ELF-1 (cell line): Measurements from ENCODE around the gene SLC7A4.
A peak's percentile ranks its signal among the peaks of the same experiment; 100 is the strongest.
"Not testable (repeated sequence)": the region's sequence is repeated elsewhere in the genome, so short reads cannot be mapped to it uniquely, and the experiment has no call there.

Experiments
- DNase-seq: peaks from one replicate; pipeline ENCODE4 v3.0.0-alpha.2; 2016; ENCODE audit warnings: low read depth, low spot score

Gene SLC7A4

DNA sequence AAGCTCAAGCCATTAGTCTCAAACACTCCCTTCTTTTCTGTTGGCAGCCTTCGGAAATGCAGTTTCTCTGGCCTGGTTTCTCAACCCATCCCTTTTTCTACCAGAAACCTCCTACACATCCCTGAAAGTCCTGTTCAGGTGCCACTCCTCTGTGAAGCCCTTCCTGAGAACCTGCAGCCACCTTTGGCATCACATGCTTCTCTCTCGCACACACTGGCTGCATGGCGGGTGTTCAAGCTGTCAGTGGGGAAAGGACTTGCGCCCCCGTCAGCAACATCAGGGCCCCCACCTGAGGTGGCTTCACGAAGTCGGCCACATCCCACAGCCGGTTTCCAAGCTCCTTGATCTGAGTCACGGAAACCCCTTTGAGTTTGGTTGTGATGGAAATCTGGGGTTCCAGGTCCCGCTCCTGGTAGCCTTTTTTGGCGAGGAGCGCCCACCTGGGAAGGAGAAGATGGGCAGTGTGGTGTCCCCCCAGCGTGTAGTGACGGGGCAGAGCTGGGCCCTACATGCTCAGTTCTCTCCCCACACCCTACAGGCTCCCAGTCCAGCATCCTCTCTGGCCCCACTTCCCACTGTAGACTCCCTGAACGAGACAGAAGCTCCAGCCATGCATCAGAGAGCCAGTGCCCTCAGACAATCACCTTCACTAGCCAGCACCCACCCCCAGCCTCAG is 11.6 kb upstream of the SLC7A4 start:
- no peak for DNase-seq

DNA sequence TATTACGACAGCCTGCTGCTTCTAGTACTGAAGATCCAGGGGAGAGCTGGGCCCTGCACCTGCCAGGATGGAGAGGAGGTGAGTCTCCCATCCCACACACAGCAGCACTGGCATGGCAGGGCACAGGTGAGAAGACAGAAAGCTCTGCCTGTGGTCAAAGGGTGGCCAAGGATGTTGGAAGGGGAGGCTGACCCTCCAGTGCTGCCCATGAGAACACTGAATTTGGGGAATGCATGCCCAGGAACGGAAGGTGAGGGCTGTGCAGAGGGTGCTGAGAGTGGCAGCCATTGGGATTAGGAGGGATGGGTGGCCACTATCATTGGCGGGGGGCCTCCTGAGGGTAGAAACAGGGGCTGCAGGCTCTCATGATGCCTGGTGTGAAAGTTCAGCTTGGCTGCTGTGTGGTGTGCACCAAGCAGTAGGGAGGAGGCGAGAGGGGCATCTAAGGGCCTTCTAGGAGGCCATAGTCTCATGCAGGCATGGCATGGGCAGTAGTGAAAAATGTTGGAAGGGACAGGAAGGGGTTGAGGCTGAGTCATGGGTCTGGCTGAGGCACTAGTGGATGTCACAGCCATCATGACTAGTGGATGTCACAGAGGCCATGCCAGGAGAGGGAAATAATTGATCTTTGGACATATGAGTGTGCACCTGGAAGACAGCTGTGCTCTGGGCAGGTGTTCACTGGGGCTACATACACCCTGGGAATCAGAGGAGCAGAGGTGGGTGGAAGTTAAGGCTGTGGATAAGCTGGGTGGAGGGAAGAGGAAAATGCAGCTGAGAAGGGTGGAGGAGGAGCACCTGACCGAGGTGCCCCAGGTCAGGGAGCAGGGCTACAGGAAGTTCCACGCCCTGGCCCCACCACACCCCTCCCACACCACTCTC is 10.9 kb upstream of the SLC7A4 start:
- DNase-seq: no peak

DNA sequence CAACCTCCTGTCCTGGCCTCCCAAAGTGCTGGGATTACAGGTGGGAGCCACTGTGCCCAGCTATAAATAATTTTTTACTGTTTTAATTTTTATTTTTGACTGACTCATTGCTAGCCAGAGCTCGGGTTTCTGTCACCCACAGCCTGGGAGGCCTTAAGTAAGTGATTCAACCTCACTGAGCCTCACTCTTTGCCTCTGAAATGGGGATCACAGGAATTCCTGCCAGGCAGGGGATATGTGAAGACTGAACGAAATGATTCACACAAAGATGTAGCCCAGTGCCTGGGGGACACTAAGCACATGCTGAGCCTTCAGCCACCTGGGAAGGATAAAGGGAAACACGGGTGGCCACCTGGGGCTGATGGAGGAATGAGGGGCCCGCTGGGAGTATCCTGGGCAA is 9.6 kb upstream of the SLC7A4 start:
- DNase-seq: no peak

DNA sequence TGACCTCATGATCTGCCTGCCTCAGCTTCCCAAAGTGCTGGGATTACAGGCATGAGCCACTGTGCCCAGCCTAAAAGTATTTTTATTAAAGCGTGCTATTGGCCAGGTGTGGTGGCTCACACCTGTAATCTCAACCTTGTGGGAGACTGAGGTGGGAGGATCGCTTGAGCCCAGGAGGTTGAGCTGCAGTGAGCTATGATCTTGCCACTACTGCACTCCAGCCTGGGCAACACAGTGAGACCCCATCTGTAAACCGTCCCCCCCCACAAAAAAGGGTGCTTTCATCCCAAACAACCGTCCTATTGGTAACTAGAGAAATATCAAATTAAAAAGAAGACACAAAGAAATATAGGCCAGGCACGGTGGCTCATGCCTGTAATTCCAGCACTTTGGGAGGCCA is 6.8 kb upstream of the SLC7A4 start:
- not testable (repeated sequence) for DNase-seq

DNA sequence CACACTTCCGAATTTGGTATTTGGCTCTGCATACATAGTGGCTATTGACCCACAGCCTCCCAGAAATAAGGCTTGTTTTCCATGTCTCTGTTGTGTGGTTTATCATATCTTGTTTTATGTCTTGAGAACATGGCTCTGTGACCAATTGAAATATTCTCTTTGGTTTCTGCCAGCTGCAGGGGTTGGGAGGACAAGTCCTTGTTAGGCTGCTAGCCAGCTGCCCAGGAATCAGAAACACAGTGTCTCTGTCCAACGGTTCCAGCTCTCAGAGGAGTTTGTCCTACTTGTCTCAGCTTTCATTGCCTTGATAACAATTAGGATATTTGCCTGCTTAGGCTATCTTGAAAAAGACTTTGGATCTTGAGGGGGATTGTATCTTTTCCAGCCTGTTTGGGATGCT is 6.0 kb upstream of the SLC7A4 start:
- no peak for DNase-seq

DNA sequence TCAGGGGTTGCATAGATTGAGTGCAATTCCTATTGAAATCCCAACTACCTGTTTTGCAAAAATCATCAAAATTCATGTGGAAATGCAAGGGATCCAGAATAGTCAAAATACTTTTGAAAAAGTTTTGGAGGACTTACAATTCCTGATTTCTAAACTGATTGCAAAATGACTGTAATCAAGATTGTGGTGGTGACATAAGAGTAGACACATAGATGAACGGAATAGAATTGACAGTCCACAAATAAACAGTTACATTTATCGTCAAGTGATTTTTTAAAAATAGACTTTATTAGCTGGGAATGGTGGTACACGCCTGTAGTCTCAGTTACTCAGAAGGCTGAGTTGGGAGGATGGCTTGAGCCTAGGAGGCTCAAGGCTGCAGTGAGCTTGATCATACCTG is 2.6 kb upstream of the SLC7A4 start:
- no peak for DNase-seq

DNA sequence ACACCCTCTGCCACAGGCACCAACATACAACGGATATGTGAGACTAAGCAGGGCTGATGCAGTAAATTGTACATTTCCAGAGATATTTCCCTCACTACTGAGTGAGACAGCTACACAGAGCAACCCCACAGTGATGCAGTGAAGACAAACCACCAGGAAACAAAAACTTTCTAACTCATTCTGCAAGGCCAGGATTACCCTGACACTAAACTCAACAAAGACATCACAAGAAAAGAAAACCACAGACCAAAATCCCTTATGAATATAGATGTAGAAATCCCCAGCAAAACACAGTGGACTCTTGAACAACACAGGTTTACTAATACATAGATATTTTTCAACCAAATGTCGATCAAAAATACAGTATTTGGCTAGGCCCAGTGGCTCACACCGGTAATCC is 1.5 kb upstream of the SLC7A4 start:
- no peak for DNase-seq

DNA sequence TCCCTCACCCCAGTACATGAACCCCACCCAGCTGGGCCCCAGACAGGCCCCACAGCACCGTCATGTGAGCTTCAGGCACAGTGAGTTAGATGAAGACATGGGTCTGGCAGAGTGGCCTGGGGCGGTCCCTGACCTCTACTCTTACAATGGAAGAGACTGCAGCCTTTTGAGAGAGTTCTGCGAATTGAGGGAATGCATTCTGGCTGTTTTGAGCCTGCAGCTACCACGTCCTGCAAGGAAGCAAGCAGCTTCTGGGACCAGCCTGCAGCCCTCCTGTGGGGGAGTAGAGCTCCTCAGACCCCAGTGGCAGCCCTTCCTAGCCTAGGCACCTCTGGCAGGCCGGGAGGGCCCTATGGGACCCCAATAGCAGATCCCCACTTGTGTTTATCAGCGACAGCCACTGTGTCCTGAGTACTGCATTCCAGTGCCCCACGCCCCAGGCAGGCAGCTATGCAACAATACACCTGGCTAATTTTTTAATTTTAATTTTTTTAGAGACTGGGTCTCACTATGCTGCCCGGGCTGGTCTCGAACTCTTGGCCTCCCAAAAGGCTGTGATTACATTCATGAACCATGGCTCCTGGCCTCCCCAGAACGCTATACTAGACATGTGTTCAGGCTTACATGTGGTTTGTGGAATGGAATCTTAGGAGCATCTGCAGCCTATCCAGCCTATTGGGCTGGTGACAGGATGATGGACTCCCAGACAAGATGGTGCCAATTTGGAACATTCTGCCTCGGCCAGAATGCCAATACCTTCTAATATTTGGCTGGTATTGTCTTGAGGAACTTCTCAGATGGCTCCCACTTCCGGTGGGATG is 717 bp upstream of the SLC7A4 start:
- peak; percentile 78 for DNase-seq

DNA sequence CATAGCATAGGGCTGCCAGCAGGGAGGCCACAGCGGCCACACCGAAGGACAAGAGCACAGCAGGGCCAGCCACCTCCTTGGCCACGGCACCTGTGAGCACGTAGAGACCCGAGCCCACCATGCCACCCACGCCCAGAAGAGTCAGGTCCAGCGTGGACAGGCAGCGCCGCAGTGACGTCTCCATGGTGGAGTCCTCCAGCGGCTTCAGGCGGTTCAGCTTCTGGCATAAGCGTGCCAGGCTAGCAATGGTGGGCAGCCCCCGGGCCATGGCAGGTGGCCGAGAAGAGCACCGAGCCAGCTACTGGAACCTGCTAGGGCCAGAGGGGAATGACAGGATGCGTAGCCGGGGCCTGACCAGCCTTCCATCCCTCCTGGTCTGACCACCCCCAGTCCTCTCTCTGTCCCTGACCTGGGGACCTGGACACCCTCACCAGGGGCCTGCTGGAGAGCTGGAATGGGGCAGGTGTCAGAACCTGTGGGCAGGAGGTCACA is 770 bp downstream of the SLC7A4 start:
- no peak for DNase-seq

DNA sequence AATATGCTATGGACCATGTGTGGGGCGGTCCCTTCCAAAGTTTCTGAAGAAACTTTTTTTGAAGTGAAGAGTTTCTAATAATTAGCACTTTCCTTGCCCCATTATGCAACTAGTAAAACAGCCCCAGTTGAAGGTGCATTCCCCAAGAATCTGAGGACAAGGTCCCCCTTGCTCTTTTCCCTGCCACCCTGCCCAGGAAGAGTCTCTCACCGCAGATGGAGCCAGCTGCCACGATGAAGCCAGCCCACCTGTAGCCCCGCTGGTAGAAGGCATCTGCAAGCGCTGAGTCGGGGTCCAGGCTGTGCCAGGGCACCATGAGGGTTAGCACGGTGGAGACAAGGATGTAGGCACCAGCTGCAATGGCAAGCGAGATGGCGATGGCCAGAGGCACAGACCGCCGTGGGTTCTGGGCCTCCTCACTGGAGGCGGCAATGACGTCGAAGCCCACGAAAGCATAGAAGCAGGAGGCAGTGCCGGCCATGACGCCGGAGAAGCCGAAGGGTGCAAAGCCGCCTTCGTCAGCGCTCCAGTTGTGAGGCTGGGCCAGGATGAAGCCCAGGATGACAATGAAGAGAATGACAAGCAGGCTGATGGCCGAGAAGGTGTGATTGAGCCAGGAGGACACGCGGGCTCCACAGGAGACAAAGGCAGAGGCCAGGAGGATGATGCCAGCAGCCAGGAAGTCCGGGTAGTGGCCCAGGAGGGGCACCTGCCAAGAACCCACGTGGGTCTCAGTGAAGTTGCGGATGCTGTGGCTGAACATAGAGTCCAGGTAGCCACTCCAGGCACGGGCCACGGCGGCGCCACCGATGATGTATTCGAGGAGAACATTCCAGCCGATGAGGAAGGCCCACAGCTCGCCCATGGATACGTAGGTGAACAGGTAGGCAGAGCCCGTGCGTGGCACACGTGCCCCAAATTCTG is 1.5 kb downstream of the SLC7A4 start:
- DNase-seq: no peak

DNA sequence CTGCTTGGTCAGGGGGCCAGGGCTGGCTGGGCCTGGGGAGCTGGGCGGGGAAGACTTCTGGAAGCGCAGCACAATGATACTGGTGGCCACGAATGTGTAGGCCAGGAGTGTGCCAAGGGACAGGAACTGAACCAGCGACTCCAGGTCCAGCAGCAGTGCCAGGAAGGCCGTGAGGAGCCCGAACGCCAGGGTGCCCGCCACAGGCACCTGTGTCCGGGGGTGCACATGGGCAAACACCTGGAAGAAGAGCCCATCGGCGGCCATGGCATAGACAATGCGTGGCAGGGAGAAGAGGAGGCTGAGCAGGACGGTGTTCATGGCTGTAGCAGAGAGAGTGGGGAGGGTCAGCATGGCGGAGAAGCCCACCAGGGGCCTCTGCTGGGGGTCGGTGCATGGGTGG is 2.3 kb downstream of the SLC7A4 start:
- DNase-seq: no peak

DNA sequence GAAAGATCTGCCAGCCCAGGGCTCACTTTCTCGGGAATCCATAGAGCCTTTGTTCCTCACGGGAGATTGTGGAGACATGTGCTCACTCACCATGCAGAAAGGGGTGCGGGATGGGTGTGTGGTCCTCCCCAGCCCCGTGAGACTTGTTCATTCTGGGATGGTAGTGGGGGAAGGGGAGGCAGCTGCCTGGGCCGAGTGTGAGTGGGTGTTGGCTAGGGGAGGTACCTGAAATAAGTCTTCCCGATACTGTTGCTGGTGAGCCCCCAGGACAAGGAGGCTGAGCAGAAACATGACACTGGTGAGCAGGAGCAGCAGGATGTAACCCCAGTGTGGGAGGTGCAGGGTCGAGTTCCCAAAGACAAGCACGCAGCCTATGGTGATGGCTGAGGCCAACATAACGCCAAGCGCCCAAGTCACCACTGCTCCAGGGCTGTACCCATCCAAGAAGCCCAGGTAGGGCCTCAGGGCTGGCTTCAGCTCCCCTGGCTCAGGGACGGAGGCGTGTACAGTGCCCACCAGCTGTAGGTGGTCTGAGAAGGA is 2.8 kb downstream of the SLC7A4 start:
- DNase-seq: no peak

DNA sequence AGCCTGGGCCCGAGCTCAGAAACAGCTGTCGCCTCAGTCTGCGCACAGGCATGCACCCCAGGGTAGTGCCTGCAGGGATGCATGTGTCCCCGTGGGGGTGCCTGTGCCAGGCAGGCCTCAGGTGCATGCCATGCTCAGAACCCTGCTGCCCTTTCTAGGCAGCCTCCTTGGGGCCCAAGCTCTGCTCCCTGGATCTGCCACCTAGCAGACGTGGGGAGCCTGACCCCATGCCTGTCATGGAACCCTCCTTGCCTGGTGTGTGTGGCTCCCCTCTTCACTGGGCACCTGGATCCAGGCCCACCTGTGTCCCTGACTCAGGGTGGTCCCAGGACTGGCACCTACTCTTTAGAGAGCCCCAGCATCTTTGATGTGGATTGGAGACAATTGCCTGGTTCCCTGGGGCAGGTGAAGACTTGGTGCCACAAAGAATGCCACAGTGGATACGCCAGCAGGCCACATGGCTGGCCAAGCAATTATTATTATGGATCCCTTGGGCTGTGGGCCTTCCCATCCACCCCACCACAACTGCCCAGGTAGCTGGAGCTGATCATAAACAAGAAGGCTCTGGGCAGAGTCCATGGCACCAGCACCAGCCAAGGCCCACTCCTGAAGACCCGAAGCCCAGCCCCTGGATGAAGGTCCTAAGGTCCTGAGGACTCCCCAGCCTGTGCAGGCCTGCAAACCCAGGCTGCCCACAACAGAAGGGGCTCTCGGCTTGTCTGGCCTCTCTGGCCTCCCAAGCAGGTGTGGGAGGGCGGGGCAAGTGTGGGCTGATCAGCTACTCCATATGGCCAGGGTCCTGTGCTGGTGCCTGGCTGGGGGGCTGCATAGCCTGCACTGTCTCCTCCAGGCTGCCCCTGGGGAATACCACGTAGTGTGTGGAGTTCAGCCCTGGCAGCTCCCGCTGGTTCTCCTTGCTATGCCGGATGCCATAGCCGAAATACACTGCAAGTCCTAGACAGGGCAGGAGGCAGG is 3.8 kb downstream of the SLC7A4 start:
- no peak for DNase-seq

DNA sequence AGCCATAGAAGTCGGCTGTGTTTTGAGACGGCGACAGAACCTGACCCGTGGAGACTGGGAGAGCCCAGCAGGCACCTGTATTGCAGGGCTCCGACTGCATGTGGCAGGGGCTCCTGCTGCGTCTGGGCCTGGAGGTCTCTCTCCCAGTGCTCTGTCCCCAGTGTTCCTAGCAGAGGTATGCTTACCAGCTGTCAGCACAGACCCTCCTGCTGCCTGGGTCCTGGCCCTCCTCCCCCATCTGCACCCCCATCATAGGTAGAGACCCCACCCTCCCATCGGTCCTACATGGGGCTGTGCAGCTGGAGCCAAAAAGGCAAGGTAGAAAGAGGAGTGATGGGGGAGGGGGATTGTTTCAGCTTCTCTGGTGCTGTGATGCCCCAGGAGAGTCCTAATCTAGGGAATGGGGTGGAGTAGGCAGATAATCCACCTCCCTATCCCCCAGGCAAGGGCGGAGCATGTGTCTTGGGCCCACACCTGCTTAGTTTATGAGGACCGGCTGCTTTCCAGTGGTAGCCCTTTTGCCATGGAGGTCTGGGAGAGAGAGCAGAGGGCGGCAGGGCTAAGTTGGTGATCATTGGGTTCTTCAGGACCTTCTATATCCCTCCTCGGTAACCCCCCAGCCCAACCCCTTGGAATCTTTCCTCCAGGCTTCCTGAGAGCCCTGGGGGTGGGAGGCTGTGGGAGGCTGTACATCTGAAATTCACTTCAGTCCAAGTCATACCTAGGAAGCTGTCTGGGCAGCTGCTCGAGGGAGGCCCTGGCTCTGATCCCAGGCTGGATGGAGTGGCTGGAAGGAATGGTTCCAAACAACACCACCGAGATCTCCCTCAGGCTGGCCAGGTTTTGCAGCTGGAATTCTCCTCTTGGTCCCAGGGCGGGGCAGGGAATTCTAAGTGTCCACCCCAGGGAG is 5.3 kb downstream of the SLC7A4 start:
- DNase-seq: no peak

DNA sequence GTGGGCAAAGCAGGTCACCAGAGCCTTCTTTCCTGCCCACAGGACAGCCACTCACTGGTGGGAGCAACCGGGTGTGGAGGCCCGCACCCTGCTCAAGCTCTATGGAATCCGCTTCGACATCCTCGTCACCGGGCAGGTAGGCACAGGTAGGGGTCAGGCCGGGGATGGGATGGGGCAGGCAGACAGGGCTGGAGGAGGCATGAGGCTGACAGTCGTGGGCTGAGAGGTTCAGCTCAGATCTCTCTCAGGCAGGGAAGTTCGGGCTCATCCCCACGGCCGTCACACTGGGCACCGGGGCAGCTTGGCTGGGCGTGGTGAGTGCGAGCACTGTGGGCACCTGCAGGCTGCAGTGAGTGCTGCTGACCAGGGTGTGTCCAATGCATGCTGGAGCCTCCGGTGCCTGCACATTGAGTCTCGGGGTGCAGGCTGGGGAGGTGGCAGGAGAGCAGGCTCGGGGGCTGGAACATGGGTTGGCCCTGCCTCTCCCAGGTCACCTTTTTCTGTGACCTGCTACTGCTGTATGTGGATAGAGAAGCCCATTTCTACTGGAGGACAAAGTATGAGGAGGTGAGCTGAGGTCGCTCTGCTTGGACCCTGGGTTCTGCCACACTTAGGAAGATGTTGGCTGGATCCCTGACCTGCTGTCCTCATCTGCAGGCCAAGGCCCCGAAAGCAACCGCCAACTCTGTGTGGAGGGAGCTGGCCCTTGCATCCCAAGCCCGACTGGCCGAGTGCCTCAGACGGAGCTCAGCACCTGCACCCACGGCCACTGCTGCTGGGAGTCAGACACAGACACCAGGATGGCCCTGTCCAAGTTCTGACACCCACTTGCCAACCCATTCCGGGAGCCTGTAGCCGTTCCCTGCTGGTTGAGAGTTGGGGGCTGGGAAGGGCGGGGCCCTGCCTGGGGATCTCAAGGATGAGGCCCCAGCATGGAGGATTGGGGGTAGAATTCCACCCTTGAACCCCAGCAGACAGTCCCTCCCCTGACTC is 6.3 kb downstream of the SLC7A4 start:
- no peak for DNase-seq

DNA sequence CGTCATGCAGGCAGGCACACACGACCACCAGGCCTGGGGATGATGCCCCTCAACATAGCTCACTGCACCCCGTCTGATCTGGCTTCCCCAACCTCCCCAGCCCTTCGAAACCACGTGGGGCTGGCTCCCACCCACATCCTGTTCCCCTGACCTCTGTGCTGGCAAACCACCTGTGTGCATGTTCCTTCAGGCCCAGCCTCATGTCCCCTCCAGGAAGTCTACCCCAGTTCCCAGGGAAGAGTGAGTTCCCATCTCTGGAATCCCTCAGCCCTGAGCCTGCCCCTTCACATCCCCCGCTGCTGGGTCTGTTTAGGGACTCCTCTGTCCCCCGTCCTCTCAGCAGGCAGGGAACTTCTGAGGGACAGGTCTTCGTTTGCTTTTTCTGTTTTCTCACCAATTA is 7.1 kb downstream of the SLC7A4 start:
- DNase-seq: no peak

DNA sequence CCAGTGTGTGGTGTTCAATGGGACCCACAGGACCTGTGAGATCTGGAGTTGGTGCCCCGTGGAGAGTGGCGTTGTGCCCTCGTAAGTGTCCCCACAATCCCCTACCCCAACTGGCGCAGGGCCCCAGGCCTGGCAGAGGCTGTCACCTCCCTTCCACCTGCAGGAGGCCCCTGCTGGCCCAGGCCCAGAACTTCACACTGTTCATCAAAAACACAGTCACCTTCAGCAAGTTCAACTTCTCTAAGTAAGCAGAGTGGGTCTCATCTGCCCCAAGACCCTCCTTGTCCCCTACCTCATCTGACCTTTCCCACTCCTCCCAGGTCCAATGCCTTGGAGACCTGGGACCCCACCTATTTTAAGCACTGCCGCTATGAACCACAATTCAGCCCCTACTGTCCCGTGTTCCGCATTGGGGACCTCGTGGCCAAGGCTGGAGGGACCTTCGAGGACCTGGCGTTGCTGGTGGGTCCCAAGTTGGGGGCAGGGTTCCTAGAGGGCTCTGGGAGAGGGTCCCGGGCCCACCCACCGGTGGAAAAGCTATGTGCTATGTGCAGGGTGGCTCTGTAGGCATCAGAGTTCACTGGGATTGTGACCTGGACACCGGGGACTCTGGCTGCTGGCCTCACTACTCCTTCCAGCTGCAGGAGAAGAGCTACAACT is 9.3 kb downstream of the SLC7A4 start:
- DNase-seq: no peak
